Caco-2 (cell line): ENCODE data around the gene UBE2O. TPM values are rescaled to one million over a fixed set of nuclear protein-coding genes. Genes with fewer than 3 reads are reported as not detected.

ENCODE experiments used
- BruUV-seq: library from RNA; stranded (reverse); fragments of 400-500 nt; replicated peaks from 2 replicates; lab custom pipeline; 2021; lab: Mats Ljungman, UMichigan
- CTCF ChIA-PET: fragments of 300-600 bp; sonication (Branson Sonifier 250); formaldehyde crosslinking; loops from one replicate; lab custom pipeline; 2022; ENCODE audit warnings: antibody characterized with exemption; lab: Charles Lee
- POLR2A ChIA-PET: fragments of 300-600 bp; sonication (Branson Sonifier 250); formaldehyde crosslinking; loops from one replicate; lab custom pipeline; 2022; ENCODE audit warnings: antibody characterized with exemption; lab: Charles Lee
- DNase-seq, 2 experiments: peaks; one replicate each; pipeline versions ENCODE4 v3.0.0 to v3.0.0-alpha.2; 2020 to 2022
- H3K27me3 ChIP-seq: replicated peaks from 2 replicates; pipeline ENCODE4 v1.6.0; 2011; ENCODE audit warnings: low read length; ENCODE audit not compliant: control insufficient read depth, insufficient read depth
- H3K36me3 ChIP-seq: 2 replicates; pipeline ENCODE4 v1.5.1; 2011; ENCODE audit warnings: low read length; ENCODE audit not compliant: control insufficient read depth, insufficient read depth
- H3K4me1 ChIP-seq: fragments of 250-450 bp; sonication (Bioruptor Pico); 2 replicates; pipeline ENCODE4 v1.5.1; 2020; ENCODE audit warnings: mild to moderate bottlenecking
- H3K4me3 ChIP-seq: 2 replicates; pipeline ENCODE4 v1.5.1; 2011; ENCODE audit warnings: low read depth, mild to moderate bottlenecking, control low read depth, low read length
- H3K9me3 ChIP-seq: fragments of 250-450 bp; sonication (Bioruptor Pico); 2 replicates; pipeline ENCODE4 v1.5.1; 2020; ENCODE audit warnings: mild to moderate bottlenecking, moderate library complexity
- H3K27ac Mint-ChIP-seq: one replicate; pipeline ENCODE4 v1.8.0; 2022; ENCODE audit warnings: mixed read lengths; ENCODE audit not compliant: unreplicated experiment
- H3K27me3 Mint-ChIP-seq: one replicate; pipeline ENCODE4 v1.8.0; 2022; ENCODE audit warnings: mixed read lengths; ENCODE audit not compliant: insufficient read depth, unreplicated experiment
- H3K36me3 Mint-ChIP-seq: one replicate; pipeline ENCODE4 v1.8.0; 2022; ENCODE audit warnings: mild to moderate bottlenecking, mixed read lengths; ENCODE audit not compliant: insufficient read depth, unreplicated experiment
- H3K4me1 Mint-ChIP-seq: one replicate; pipeline ENCODE4 v1.8.0; 2022; ENCODE audit warnings: low read depth, mixed read lengths; ENCODE audit not compliant: unreplicated experiment
- H3K4me3 Mint-ChIP-seq: one replicate; pipeline ENCODE4 v1.8.0; 2022; ENCODE audit warnings: mild to moderate bottlenecking, moderate library complexity, mixed read lengths; ENCODE audit not compliant: unreplicated experiment
- H3K9me3 Mint-ChIP-seq: one replicate; pipeline ENCODE4 v1.8.0; 2022; ENCODE audit warnings: mixed read lengths; ENCODE audit not compliant: unreplicated experiment
- CTCF ChIP-seq, 2 experiments: fragments of 200-600 bp in 1 of 2; IDR thresholded peaks; 1 replicate in 1 of 2; 2 replicates in 1 of 2; pipeline versions ENCODE4 v1.5.1 to v1.8.0; 2011 to 2022; ENCODE audit warnings: antibody characterized with exemption in 1 of 2, control low read depth in 1 of 2, inconsistent platforms in 1 of 2, low read depth in 1 of 2, low read length in 1 of 2, mild to moderate bottlenecking in 1 of 2, moderate library complexity in 1 of 2; ENCODE audit not compliant: insufficient read depth in 1 of 2, severe bottlenecking in 1 of 2, unreplicated experiment in 1 of 2
- intact Hi-C: fragments of 100-400 bp; cut with micrococcal nuclease; formaldehyde crosslinking; loops from one replicate; pipeline ENCODE4 v1.10.0; 2022; ENCODE audit not compliant: unreplicated experiment
- total RNA-seq: library from RNA; stranded (reverse); gene quantifications from 2 replicates; pipeline ENCODE4 v1.2.3, GENCODE V29; 2022

UBE2O gene
- total RNA-seq, 1 experiment from 2014 or later: 37.6 TPM

- ChIA-PET POLR2A (no interaction called here), CTCF (interaction anchor here (0.5 to 0.9 kb wide), 2 partner anchors 26 to 73 kb away, joined by 4 read pairs; partner anchors contain the start of gene PRPSAP1)
- no peaks in the 10 kb centered on the region for H3K9me3 Mint-ChIP-seq
- no peaks in the 10 kb centered on the region for H3K4me1 Mint-ChIP-seq
- Histone ChIP-seq H3K4me3 (no peak overlapping the region), H3K9me3 (no peaks in the 10 kb centered on the region), H3K27me3 (no peaks in the 10 kb centered on the region), H3K36me3 (no peaks in the 10 kb centered on the region), H3K4me1 (peaks cover 12% of the 10 kb centered on the region; the same call in 1 of the 2 replicates)
- TF ChIP-seq CTCF (IDR thresholded peaks at IDR 0.05; ENCODE audit: insufficient read depth in 1 of 2, low read depth in 1 of 2, low read length in 1 of 2, severe bottlenecking in 1 of 2, unreplicated experiment in 1 of 2): no peak
- BruUV-seq: no TSS peak
- no peak for DNase-seq
- H3K27ac Mint-ChIP-seq: no peak overlapping the region
- no peaks in the 10 kb centered on the region for H3K36me3 Mint-ChIP-seq
- intact Hi-C loops: no loop called here
- H3K4me3 Mint-ChIP-seq: no peak overlapping the region
- H3K27me3 Mint-ChIP-seq: no peaks in the 10 kb centered on the region
Measured at GRCh38 chr17:76379646-76380376, 73.1 kb downstream of the UBE2O start.

GRCh38 chr17:76379275-76379641 is 73.7 kb downstream of the UBE2O start:
- no peak for TF ChIP-seq CTCF (IDR thresholded peaks at IDR 0.05; ENCODE audit: insufficient read depth in 1 of 2, low read depth in 1 of 2, low read length in 1 of 2, severe bottlenecking in 1 of 2, unreplicated experiment in 1 of 2)
- H3K27ac Mint-ChIP-seq: no peak overlapping the region

GRCh38 chr17:76378548-76379274 is 74.2 kb downstream of the UBE2O start:
- no peaks in the 10 kb centered on the region for H3K36me3 Mint-ChIP-seq
- H3K27me3 Mint-ChIP-seq: no peaks in the 10 kb centered on the region
- ChIA-PET POLR2A (no interaction called here), CTCF (no interaction called here)
- H3K4me3 Mint-ChIP-seq: no peak overlapping the region
- no peaks in the 10 kb centered on the region for H3K9me3 Mint-ChIP-seq
- no peak overlapping the region for H3K27ac Mint-ChIP-seq
- no peaks in the 10 kb centered on the region for H3K27me3 ChIP-seq
- intact Hi-C loops: no loop called here
- H3K9me3 ChIP-seq: no peaks in the 10 kb centered on the region
- no TSS peak for BruUV-seq
- no peak for TF ChIP-seq CTCF (IDR thresholded peaks at IDR 0.05; ENCODE audit: insufficient read depth in 1 of 2, low read depth in 1 of 2, low read length in 1 of 2, severe bottlenecking in 1 of 2, unreplicated experiment in 1 of 2)
- peaks cover 12% of the 10 kb centered on the region; the same call in 1 of the 2 replicates for H3K4me1 ChIP-seq
- no peak overlapping the region for H3K4me3 ChIP-seq
- no peaks in the 10 kb centered on the region for H3K4me1 Mint-ChIP-seq
- no peaks in the 10 kb centered on the region for H3K36me3 ChIP-seq
- DNase-seq: no peak

More at GRCh38 chr17:76379275-76379641, 73.7 kb downstream of the UBE2O start:
- DNase-seq: no peak
- Histone ChIP-seq H3K9me3 (no peaks in the 10 kb centered on the region), H3K36me3 (no peaks in the 10 kb centered on the region), H3K4me1 (peaks cover 12% of the 10 kb centered on the region; the same call in 1 of the 2 replicates), H3K4me3 (no peak overlapping the region), H3K27me3 (no peaks in the 10 kb centered on the region)
- ChIA-PET POLR2A (no interaction called here), CTCF (no interaction called here)
- H3K4me3 Mint-ChIP-seq: no peak overlapping the region
- no peaks in the 10 kb centered on the region for H3K9me3 Mint-ChIP-seq
- intact Hi-C loops: no loop called here
- H3K27me3 Mint-ChIP-seq: no peaks in the 10 kb centered on the region
- no TSS peak for BruUV-seq
- no peaks in the 10 kb centered on the region for H3K4me1 Mint-ChIP-seq
- no peaks in the 10 kb centered on the region for H3K36me3 Mint-ChIP-seq
